Activated CD4-positive, alpha-beta T cell treated with anti-CD3 and anti-CD28 coated beads, Interleukin-2, amount 50 U/mL, for 24 hours (primary cell): ENCODE measurements around the gene TSACC.

Experiments
- DNase-seq, 2 donors: peaks; one replicate each; pipeline ENCODE4 v3.0.0-alpha.2; 2020; ENCODE audit warnings: low read depth in 1 of 2, low spot score in 1 of 2

The TSACC gene

DNA sequence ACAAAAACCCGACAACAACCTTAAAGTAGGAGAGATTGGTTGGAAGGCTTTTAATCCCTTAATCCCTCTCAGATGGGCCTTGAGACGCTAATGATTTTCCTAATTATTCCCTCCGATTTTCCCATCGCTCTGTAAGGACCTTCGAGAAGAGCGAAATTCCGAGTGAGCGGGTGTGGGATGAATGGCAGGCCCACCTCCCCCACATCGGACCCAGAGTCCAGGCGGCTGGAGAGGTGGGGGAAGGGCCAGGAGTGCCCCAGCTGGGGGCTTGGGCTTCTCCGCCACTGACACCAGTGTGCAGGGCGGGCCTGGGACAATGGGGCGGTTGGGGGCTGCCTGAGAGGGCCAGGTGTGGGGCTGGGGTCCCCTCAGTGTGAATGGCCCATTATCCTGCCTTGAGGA, 54.1 kb downstream of the TSACC start:
- no peak for DNase-seq

DNA sequence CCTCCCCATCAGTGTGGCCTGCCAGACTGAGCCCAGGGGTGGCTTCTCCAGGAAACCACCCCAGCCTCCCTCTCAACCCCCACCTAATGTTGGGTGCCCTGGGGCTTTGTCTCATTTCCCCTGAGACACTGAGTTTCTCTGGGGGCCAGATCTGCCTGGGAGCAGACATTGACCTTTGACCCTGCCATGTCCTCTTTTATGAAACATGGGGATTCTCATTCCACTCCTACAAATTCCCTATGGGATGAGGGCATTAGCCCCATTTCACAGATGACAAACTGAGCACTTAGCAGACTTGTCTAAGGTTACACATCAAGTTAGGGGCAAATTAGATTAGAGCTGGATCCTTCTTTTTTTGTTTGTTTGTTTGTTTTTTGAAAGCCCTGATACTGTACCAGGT, 54.8 kb downstream of the TSACC start:
- DNase-seq = no peak

DNA sequence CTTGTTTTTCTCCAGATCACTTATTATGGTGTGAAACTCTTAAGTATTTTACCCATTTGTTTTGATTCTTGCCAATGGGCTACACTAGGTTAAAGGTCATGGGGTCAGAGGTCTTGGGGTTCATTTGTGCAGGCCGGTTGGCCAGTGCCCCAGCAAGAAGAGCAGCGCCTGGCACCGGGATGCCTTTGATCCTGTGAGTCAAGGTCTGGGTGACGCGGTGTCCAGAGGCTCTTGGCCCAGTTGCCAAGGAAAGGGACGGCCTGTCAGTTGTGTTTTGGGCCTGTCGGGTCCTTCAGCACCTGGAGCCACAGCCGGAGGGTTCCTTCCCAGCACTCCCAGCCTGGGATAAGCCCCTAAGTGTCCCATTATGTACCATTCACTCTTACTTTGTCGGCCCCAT, 55.8 kb downstream of the TSACC start:
- no peak for DNase-seq

DNA sequence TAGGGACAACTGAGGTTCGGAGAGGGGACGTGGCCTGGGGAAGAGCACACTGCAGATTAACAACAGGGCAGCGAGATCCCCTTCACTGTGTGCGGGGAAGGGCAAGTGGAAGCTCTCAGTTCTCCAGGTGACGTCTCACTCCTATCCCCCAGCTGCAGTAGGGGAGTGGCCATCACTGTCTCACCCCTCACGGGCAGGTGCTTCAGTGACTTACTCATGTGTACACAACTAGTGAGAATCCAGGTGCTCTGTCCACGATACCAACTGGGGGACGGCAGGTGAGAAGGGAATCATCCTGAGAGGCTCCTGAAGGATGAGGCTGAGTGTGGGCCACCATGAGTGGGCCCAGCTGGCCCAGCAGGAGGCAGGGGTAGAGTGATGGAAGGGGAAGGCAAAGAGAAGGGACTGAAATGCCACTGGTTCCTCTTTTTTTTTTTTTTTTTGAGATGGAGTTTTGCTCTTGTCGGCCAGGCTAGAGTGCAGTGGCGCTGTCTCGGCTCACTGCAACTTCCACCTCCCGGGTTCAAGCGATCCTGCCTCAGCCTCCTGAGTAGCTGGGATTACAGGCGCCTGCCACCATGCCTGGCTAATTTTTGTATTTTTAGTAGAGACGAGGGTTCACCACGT, 56.6 kb downstream of the TSACC start:
- DNase-seq = no peak
